NCI-H1436 treated with DMSO at 0.1 percent for 48 hours (cell line): ENCODE results near the gene SCUBE3.

ENCODE experiments used
- DNase-seq: peaks from one replicate; lab custom pipeline; 2025; lab: John Stamatoyannopoulos, UW

SCUBE3 gene

DNA sequence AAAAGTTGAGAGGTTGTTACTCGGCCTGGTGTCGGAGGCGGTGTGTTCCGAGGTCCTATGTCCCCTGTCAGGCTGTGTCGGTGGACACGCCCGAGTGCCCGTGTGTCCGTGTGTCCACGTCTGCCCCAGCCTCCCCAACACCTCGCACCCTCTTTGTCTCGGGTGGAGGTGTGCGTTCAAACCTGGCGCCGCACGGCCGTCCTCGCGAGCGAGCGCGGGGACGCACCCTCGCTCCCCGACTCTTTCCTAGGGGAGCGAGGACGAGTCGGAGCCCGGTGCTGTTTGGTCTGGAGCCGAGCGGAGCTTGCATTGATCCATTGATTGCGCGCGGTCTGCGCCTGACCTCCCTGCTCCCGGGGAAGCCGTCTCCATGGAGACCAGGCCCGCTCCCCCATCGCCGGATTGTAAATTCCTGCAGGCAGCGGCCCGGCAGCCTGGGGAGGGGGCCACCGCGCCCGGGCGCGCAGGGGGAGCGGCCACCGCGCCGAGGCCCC is 411 bp upstream of the SCUBE3 start:
- no peak for DNase-seq

DNA sequence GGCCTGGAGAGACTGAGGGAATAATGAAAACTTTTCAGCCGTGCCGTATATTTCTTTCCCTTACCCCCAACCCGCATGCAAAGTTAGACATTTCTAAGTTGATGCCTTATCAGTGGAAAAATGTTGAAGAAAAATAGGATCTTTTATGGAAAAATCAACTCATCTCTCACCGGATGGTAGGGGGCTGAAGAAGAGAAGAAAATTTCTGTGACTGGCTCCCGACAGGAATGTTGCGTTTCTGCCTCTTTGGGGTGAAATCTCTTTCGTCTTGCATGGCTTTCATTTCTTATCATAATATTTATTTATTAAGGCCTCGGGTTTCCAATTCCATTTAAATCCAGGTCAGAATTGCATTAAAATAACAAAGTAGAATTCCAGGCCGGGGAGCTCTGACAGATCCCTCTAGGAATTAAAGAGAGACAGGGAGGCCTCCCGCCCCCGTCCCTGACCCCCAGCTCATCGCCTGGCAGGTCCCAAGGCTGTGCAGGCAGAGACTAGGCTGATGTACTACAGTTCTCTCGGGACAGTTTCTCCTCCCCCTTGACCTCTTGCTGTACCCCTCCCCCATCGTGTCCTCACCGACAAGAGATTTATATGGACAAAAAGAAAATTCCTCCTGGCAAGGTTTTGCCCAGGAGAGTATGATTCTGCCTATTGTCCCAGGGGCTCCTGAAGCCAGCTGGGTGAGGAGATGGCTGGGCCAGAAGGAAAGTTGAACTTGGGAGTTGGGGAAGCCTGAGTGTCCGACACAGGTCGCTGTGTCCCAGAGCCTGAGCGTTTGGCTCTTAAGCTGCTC is 1.3 kb downstream of the SCUBE3 start:
- no peak for DNase-seq

DNA sequence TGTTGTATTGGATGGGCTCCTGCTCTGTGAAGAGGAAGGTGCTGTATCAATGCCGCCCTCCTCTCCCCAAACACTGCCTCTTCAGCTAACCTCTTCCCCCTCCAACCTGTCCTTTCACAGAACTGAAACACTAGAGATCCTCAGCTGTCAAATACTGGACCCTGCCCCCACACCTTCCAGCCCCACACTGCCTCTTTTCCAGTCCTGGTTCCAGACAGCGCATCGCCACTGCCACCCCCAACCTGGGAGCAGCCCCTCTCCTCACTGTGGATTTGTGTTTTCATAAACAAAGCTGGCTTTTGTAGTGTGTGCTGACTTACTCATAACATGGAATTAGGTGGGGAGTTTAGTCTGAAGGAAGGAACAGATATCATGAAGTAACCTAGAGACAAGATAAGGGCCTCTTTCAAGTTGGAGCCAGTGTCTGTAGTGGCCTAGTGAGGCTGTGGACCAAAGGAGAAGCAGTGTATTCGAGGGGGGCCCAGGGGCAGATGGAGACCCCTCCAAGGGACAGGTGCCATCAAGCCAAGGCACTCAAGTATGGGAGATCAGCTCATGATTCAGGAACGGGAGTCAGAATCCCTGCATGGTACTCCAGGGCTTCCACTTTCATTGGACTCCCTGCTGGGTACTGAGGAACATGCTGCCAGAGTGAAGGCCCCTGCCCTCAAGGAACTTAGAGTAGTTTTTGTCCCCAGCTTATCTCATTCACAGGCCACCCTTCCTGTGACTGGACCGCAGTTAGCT is 2.1 kb downstream of the SCUBE3 start:
- no peak for DNase-seq

DNA sequence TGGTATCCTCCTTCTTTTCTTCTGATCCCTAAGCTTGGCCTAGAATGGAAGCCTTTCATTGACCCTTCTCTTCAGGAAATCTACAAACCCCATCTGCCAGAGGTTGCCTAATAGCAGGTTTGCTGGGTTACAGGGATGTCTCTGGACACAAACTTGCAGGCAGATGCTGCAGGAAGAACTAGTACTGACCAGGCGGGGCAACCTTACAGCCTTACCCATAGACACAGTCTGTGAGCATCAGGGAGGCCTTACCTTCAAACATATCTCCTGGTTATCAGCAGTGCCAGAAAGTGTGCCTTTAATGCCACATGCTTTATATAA is 2.6 kb downstream of the SCUBE3 start:
- no peak for DNase-seq

DNA sequence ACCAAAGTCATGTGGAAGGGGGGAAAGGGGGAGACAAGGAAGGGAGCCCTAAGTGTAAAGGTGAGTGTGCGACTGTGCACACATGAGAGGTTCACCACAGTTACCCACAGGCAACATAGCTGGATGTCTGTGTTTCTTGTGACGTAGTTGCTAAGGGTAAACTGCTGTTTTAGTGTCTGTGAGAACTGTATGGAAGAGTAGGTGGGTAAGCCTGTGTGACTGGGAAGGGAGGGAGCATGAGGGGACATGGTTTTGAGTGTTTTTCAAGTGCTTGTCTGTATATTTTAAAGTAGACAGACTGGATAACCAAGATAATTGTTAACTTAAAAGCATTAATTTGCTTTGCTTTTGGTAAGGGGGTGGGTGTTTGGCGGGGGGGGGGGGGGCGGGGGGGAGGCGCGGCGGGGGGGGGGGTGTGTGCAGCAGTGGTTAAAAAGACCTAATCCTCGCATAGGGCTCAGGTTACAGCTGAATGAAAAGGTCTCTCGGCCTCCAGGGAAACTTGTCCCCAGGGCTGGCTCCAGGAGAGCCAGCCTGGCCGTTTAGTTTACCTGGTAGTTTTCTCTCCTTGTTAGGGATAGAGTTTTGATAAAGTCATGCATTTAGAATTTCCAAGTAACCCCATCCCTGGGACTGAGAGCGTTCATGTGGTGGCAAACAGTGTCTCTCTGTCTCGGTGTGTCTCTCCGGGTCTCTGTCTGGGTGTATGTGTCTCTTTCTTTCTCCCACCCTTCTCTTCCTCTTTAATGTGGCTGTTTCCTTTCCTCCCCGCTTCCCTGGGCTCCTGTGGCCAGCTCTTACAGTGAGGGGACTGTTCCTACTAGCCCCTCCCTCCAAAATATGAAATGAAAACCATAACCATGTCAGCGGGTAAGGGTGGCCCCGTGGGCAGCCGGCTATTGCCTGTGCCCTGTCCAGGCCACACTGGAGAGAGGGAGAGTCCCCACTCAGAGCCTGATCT is 3.4 kb downstream of the SCUBE3 start:
- no peak for DNase-seq

DNA sequence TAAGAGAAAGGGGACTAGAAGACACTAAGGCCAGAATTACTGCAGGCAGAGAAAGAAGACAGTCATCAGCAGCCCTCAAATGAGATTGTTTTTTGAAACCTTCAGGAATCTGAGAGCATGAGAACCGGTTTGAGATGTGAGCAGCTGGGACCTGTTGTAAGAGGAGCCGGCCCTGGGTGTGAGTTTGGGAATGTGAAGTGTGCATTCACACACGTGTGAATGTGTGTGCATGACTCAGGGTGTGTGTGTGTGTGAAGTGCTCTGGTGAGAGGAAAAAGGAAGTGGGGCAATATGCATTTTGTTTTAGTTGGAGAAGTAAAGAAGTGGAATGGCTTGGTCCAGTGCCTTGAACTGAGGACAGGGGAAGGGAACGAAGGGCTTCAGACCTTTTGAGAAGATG is 4.3 kb downstream of the SCUBE3 start:
- no peak for DNase-seq

DNA sequence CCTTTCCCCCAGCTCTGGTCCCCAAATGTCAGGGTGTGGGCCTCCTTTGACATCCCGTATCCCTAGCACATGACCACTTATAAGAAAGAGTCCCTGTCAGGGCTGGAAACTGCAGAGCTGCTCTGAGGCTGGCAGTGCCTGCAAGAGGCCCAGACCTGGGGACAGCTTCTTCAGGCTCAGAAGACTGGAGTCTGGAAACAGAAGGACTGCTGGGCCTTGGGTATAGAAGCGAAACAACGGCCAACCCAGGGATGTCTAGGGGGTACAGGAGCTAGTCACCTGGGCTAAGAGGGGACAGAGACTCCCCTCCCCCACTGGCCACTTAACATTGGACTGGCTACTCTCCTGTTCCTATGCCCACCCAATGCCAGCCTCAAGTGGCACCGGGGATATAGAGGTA is 4.7 kb downstream of the SCUBE3 start:
- DNase-seq, result no peak

DNA sequence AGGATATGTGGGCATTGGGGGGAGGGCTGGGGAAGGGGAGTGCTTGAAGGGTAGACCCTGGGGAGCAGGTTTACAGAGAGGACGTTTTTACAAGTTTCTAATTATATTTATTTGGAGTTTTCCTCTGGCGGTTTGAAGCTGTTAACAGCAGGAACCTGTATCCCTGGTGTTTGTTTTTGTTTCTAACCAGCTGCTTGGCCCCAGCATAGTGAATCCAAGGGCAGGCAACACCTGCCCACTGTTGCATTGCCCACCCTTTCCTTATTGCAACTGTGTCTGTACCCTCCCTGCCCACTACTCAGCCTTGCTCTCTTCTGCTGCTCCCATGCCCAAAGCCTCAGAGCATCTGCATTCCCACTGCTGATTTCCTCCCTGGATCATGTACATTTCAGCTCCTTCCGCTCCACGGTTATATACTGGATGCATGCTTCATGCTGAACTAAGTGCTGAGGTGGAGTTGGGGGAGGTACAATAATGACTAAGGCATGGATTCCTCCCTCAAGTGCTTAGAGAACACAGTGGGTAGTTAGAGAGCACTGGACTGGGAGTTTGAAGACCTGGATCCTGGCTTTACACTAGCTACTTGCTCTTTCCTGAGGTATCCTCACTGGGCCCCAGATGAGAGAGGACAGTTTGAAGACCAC is 6.0 kb downstream of the SCUBE3 start:
- DNase-seq, result no peak

DNA sequence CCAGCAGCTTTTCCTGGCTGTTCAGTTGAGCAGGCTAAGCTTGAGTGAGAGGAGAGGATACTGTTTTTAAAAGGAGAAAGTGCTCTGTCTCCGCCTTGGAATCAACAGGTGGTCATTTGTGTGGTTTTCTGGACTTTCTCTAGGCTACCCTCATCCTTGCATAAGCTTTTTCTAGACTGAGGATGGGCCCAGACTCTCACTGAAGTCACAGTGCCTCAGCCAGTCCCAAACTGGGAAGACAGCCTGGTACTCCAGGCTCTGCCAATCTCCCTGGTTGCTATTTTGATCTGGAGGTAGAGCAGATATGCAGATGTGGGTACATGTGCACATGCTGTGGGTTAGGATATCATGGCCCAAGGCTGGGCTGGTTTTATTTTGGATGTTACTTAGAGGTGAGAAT is 7.0 kb downstream of the SCUBE3 start:
- DNase-seq, result no peak

DNA sequence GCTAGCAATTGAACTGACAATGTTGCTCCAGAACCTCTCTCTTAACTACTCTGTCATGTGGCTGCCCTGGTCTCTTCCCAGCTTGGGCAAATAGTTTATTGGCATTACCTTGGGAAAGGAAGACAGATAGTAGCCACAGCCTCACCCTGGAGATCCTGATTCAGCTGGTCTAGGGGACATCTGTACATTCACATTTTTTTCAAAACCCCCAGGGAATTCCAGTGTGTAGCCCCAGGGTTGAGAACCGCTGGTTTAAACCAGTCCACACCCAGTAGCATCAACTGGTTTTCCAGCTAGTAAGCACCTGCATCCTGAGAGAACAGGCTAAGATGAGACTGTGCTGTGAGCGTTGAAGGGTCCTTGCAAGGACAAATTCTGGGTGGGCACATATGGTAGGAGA is 9.6 kb downstream of the SCUBE3 start:
- DNase-seq, result no peak

DNA sequence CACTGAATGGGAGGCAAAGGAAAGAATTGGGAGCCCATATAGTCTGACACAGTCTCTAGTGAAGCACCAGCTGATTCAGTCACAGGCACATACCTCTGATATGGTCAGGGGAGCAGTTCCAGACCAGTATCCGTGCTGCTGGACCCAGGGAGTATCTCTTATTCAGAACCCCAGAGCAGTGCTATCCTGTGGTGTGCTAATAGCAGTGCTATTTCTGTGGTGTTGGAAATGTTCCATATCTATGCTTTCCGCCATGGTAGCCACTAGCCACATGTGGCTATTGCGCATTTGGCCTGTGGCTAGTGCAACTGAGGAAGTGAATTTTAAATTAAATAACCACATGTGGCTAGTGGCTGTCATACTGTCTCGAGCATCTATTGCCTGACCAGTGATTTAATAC is 11.0 kb downstream of the SCUBE3 start:
- no peak for DNase-seq

DNA sequence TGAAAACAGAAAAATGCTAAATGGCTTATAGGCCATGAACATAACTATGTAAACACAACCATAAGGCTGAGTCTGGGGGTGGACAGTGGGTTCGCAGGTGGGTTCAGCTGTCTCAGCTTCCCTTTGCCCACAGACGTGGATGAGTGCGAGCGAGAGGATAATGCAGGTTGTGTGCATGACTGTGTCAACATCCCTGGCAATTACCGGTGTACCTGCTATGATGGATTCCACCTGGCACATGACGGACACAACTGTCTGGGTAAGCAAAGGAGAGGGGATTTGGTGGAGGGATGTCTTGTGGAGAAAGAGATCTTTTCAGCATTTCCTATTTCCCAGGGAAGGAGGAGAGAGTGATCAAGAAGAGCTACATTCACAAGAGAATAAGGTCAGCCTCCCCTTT is 14.7 kb downstream of the SCUBE3 start:
- DNase-seq, result no peak

DNA sequence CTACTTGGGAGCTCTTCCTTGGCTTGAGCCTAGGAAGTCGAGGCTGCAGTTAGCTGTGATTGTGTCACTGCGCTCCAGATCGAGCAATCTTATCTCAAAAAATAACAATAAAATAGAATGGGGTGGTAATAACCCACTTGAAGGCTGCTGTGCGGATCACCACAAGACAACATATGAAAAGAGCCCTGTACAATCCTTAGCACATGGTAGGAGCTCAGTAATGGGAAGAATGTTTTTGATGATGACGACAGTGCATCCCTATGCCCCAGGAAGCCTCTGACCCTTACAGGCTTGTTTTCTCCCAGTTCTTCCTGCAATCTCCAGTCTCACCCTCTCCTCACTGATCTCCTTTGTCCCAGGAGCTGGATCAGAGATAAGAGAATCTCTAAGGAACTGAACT is 15.5 kb downstream of the SCUBE3 start:
- no peak for DNase-seq

DNA sequence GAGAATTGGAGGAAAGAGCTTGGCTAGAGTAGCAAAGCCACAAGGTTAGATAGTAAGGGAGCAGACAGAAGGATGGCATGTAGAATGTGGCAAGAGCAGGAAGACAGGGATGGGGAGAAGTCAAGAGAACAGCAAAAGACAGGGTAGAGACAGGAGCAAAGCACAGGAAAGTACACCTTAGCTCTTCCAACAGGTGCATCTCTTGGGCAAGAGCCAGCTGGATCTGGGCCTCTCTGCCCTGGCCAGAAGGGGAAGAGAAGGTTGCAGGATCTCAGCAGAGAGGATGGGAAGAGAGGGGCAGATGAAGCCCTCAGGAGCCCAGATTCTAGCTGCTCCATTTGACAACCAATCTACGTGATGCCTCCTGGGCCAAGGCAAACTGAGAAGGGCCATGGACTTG is 16.7 kb downstream of the SCUBE3 start:
- no peak for DNase-seq

DNA sequence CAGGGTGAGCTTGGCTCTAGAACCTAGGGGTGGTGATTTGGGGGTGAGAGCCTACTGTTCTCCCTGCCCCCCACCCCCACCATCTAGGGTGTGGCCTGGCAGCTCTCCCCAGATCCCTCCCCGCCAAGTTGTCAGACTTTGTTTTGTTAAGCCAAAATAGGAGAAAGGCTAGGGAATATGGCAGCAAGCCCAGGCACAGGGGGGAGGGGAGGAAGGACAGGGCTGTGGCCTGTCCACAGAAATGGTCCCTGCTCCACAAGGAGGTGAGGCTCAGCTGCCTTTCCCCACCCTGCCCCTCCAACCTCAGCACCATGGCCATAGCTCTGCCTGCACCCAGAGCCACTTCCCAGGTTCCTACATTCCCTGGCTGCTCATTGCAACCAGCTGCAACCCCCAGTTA is 17.2 kb downstream of the SCUBE3 start:
- no peak for DNase-seq

DNA sequence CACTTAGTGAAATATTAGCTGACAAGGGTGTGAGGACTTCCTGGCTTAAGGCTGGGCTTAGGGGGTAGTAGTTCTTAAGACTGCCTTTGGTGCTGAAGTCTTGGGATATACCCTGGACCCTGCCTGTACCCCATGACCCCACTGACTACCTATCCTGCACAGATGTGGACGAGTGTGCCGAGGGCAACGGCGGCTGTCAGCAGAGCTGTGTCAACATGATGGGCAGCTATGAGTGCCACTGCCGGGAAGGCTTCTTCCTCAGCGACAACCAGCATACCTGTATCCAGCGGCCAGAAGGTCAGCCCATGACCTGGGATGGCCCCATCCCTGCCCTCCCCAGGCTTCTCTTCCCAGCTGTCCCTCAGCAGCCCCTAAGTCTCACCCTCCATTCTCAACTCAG is 17.8 kb downstream of the SCUBE3 start:
- no peak for DNase-seq

DNA sequence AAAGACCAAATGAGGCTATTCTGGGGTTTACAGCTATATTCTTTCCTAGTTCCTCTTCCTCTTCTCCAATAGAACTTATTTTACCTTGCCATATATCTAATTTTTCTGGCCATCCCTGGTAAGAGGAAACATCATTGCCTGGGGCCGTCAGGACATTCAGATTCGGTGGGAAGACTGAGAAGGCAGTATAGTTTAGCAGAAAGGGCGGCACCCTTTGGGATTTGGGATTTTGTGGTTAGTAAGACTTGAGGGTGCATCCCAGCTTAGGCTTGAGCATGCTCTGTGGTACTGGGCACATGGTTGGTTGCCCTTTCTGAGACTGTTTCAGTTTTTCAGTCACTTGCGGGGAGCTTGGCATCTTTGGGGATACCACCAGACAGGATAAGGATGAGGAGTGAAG is 21.1 kb downstream of the SCUBE3 start:
- DNase-seq, result no peak

DNA sequence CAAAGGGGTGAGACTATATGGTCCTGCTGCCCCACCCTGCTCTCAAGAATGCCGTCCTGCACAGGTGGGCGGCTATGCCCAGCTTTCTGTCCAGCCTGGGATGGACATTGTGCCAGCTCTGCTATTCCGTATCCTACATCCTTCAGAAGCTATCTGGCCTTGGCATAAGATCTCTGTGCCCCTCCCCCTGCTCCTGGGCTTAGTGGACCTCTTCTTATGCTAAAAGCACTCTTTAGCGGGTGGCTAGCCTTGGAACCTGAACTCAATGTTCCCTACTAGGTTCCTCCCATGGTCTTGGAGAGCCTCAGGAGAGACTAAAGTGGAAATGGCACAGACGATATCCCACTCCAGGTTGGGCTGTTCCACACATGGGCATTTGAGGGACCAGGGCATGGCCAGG is 22.5 kb downstream of the SCUBE3 start:
- DNase-seq, result no peak

DNA sequence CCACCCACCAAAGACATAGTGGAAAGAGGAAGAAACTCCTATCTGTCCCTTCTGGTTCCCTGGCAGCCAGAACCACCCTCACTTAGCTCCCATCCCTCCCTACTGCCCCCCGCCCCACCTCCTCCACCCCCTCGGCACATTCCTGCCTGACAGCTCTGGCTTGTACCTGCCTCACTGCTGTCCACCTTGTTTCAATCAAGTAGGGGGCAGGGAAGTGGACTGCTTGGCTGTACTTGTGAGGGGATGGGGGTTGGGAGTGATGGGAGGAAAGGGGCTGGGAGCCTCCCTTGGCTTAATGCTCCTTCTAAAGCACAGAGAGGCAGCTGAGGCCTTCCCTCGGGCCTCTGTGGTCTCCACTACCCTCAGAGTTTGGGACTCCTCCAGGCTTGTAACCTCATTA is 23.7 kb downstream of the SCUBE3 start:
- DNase-seq, result no peak

DNA sequence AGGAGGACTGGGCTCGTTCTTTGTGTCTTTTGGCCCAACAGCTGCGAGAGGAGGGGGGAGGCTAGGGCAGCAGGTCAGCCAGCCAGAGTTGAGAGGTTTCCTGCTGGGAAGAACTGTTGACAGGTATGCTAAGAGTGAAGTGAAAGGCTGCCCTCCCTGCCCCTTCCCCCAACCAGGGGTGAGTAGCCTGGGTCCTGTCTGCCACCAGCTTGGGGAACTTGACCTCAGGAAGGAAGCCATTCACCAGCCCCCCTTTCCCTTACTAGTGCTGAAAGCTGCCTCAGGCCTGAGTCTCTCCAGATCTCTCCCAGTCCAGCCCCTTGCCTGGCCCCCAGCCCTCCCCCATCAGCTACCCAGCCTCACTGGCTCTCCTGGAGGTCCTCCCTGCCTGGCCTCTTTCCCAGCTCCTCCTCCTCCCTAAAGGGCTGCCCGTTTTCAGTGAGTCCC is 25.1 kb downstream of the SCUBE3 start:
- DNase-seq, result no peak

DNA sequence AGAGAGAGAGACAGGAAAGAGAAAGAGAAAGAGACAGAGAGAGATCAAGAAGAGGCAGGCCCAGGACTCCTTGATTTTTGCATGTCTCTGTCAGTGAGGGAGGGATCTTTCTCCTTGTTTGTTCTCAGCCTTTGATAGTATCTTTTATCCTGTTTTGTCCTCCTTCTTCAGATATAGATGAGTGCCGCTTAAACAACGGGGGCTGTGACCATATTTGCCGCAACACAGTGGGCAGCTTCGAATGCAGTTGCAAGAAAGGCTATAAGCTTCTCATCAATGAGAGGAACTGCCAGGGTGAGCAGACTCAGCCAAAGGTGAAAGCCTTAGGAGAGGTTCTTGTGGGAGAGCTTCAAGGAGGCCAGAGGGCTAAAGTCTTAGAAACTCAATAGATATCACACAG is 25.8 kb downstream of the SCUBE3 start:
- DNase-seq, result no peak
